Subcutaneous abdominal adipose tissue (tissue), 5 donors: ENCODE data around the gene MACF1.
"Not testable (repeated sequence)": the region's sequence is repeated elsewhere in the genome, so short reads cannot be mapped to it uniquely, and the experiment has no call there.

Experiments used
- H3K27ac ChIP-seq: one replicate; pipeline ENCODE4 v1.7.0; 2013; ENCODE audit warnings: low read depth, mild to moderate bottlenecking, inconsistent platforms, low read length, moderate library complexity
- H3K27me3 ChIP-seq, 5 donors: one replicate each; pipeline ENCODE4 v1.7.0; 2013; ENCODE audit warnings: low read length in 5 of 5, inconsistent platforms in 1 of 5; ENCODE audit not compliant: control insufficient read depth in 5 of 5, insufficient read depth in 4 of 5
- H3K36me3 ChIP-seq, 5 donors: one replicate each; pipeline ENCODE4 v1.7.0; 2013; ENCODE audit warnings: low read length in 5 of 5; ENCODE audit not compliant: control insufficient read depth in 5 of 5, insufficient read depth in 5 of 5
- H3K4me1 ChIP-seq, 5 donors: one replicate each; pipeline ENCODE4 v1.7.0; 2013; ENCODE audit warnings: low read length in 5 of 5, mild to moderate bottlenecking in 3 of 5, moderate library complexity in 1 of 5; ENCODE audit not compliant: control insufficient read depth in 5 of 5, insufficient read depth in 5 of 5
- H3K4me3 ChIP-seq, 5 donors: one replicate each; pipeline ENCODE4 v1.7.0; 2013; ENCODE audit warnings: low read length in 5 of 5, low read depth in 1 of 5
- H3K9ac ChIP-seq, 5 donors: one replicate each; pipeline ENCODE4 v1.7.0; 2013; ENCODE audit warnings: low read length in 5 of 5, mild to moderate bottlenecking in 4 of 5, moderate library complexity in 3 of 5
- H3K9me3 ChIP-seq, 5 donors: one replicate each; pipeline ENCODE4 v1.7.0; 2013; ENCODE audit warnings: low read length in 5 of 5; ENCODE audit not compliant: control insufficient read depth in 5 of 5
- donor health status: healthy.
- donor health status: healthy.
- donor health status: healthy.
- donor health status: healthy.
- donor health status: healthy.

MACF1 gene

DNA sequence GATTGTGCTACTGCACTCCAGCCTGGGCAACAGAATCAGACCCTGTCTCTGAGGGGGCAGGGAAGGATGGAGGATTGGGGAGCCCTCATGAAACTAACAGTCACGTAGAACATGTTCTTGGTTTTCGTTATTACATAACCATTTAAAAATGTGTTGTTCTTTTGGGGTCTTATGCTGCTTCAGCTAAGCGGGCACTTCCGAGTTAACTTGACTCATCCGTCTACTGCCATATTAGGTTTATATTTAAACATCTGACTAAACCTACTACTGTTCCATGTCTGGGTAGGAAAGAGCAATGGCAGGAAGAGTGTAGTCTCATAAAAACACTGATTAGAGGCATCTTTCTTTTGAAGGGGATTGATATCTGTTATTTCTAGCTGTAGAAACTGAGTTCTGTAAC, 227.4 kb downstream of the MACF1 start:
- Histone ChIP-seq H3K27ac (no peak overlapping the region), H3K4me1 (no peaks in the 10 kb centered on the region), H3K9ac (no peak overlapping the region), H3K4me3 (no peak overlapping the region), H3K36me3 (peaks cover 60 to 92% (median 76%) of the 10 kb centered on the region in 5 donors), H3K9me3 (no peaks in the 10 kb centered on the region), H3K27me3 (no peaks in the 10 kb centered on the region)

DNA sequence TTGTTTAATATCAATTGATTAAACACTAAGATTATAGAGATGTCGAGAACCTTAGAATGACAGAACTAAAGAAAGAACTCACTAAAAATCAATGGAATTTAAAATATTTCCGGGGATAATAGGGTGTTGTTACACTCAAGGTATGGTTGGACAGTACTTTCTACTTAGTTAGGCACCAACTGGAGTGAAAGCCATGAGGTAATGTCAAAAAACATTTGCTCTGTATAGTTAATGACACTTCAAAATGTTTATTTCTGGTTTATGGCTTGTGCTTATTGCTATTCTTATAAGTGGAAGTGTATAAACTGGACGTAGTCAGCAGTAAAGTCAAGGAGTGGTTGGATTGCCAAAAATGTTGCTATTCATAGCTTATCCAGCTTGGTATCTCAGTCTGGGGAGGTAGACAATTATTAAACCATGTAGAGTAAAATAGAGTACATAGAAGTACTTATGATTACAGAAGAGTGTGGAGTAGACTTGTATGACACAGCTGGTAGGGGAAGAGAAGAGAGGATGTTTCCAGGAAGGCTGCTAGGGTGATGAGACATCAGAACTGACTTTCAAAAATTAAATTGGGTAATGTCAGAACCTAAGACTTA, 230.4 kb downstream of the MACF1 start:
- Histone ChIP-seq H3K27ac (peak overlapping the region; percentile 32), H3K36me3 (peaks cover 59 to 91% (median 77%) of the 10 kb centered on the region in 5 donors), H3K27me3 (no peaks in the 10 kb centered on the region), H3K4me1 (no peaks in the 10 kb centered on the region), H3K9ac (peak overlapping the region in 1 of 5 donors; percentile 35), H3K9me3 (no peaks in the 10 kb centered on the region), H3K4me3 (no peak overlapping the region)

DNA sequence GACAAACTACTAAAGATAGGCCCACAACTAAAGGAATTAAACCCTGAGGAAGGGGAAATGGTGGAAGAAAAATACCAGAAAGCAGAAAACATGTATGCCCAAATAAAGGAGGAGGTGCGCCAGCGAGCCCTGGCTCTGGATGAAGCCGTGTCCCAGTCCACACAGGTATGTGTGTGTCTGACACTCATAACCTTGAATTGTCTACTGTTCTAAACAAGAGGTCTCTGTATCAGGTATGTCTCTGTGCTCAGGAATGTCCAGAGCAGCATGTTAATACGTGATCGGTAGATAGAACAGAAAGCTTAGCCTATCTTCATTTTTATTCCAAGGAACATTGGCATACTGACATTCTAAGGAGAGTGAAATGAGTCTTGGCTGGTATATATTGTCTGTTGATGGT, 231.1 kb downstream of the MACF1 start:
- Histone ChIP-seq H3K9me3 (no peaks in the 10 kb centered on the region), H3K4me3 (no peak overlapping the region), H3K4me1 (no peaks in the 10 kb centered on the region), H3K27me3 (no peaks in the 10 kb centered on the region), H3K36me3 (peaks cover 56 to 91% (median 78%) of the 10 kb centered on the region in 5 donors), H3K9ac (no peak overlapping the region), H3K27ac (no peak overlapping the region)

DNA sequence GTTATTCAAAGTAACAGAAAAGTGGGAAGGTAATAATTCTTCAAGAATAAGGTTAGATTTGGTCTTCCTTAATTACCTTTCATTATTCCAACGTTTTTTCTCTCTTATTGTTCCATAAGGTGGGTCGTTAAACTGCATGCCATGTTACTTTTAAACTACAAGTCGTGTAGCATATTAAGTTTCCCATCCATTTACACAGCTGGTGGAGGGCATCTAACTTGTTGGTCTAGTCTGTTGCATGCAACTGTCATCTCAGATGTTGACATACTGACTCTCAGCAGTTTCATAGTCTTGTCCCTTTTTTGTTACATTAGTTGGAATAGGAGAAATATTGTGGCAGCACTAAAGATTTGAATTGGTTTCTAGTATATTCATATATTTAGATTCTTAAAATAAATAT, 232.3 kb downstream of the MACF1 start:
- Histone ChIP-seq H3K36me3 (peaks cover 58 to 91% (median 78%) of the 10 kb centered on the region in 5 donors), H3K27ac (no peak overlapping the region)

DNA sequence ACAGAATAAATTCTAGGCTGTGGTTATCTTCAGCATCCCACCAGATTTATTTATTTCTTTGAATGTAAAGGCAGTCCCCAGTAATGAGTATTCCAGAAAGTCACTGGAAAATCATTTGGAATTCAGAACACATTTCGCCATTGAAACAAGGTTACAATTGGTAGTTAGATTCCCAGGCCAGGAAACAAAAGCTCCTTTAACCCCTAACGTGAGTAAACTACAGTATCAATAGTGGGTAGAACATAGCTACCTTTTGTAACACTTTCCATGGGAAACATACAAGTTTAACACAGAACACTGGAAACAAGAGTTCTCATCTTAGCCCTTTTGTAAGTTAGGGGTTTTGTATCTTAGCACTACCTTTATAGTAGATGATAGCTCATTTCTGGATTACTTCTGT, 233.5 kb downstream of the MACF1 start:
- H3K4me3 ChIP-seq: no peak overlapping the region
- H3K9ac ChIP-seq: no peak overlapping the region
- no peaks in the 10 kb centered on the region for H3K9me3 ChIP-seq
- no peaks in the 10 kb centered on the region for H3K4me1 ChIP-seq
- peaks cover 65 to 91% (median 80%) of the 10 kb centered on the region in 5 donors for H3K36me3 ChIP-seq
- H3K27me3 ChIP-seq: no peaks in the 10 kb centered on the region
- no peak overlapping the region for H3K27ac ChIP-seq

More for the DNA sequence above, 232.3 kb downstream of the MACF1 start:
- Histone ChIP-seq H3K4me1 (no peaks in the 10 kb centered on the region), H3K9ac (no peak overlapping the region), H3K27me3 (no peaks in the 10 kb centered on the region), H3K4me3 (no peak overlapping the region), H3K9me3 (no peaks in the 10 kb centered on the region)

DNA sequence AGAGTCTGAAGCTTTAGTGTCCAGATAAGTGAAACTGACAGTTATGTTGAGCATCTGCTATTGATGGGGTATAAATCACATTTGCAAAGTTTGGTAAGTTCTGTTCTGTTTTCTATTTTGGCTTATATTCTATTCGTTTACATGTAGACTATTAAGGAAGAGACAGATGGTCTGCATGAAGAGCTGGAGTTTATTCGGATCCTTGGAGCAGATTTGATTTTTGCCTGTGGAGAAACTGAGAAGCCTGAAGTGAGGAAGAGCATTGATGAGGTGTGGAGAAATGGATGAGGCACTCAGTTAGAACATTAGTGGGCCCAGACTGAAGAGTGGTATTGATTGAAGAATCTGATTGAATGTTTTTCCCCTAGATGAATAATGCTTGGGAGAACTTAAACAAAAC, 236.4 kb downstream of the MACF1 start:
- Histone ChIP-seq H3K36me3 (peaks cover 71 to 95% (median 86%) of the 10 kb centered on the region in 5 donors), H3K9me3 (no peaks in the 10 kb centered on the region), H3K4me3 (no peak overlapping the region), H3K9ac (no peak overlapping the region), H3K27ac (no peak overlapping the region), H3K4me1 (no peaks in the 10 kb centered on the region), H3K27me3 (no peaks in the 10 kb centered on the region)

DNA sequence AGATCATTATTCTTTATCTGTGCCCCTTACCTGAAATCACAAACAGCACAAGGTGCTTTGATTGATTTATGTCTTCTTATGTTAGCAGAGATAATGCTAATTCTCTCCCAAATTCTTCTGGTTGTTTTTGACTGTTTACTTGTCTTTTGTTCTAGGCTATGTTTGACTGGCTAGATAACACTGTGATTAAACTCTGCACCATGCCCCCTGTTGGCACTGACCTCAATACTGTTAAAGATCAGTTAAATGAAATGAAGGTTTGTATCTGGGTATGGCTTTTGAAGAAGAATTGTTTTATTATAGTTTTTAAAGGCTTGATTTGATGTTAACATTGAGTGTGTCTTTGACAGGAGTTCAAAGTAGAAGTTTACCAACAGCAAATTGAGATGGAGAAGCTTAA, 237.3 kb downstream of the MACF1 start:
- peak overlapping the region in 1 of 5 donors; percentile 5 for H3K9ac ChIP-seq
- no peak overlapping the region for H3K4me3 ChIP-seq
- H3K27me3 ChIP-seq: no peaks in the 10 kb centered on the region
- no peaks in the 10 kb centered on the region for H3K9me3 ChIP-seq
- no peak overlapping the region for H3K27ac ChIP-seq
- no peaks in the 10 kb centered on the region for H3K4me1 ChIP-seq
- peaks cover 66 to 91% (median 83%) of the 10 kb centered on the region in 5 donors for H3K36me3 ChIP-seq

DNA sequence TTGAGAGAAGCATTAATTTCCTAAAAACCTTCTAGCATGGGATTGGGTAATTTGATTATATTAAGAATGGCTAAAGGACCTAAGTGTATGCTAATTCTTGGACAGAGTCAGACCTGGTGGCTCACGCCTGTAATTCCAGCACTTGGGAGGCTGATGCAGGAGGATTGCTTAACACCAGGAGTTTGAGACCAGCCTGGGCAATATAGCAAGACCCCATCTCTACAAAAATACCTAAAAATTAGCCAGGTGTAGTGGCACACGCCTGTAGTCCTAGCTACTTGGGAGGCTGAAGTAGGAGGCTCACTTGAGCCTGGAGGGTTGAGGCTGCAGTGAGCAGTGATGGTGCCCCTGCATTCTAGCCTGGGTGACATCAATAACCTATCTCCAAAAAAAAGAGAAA, 241.1 kb downstream of the MACF1 start:
- peaks cover 71 to 90% (median 86%) of the 10 kb centered on the region in 5 donors for H3K36me3 ChIP-seq

DNA sequence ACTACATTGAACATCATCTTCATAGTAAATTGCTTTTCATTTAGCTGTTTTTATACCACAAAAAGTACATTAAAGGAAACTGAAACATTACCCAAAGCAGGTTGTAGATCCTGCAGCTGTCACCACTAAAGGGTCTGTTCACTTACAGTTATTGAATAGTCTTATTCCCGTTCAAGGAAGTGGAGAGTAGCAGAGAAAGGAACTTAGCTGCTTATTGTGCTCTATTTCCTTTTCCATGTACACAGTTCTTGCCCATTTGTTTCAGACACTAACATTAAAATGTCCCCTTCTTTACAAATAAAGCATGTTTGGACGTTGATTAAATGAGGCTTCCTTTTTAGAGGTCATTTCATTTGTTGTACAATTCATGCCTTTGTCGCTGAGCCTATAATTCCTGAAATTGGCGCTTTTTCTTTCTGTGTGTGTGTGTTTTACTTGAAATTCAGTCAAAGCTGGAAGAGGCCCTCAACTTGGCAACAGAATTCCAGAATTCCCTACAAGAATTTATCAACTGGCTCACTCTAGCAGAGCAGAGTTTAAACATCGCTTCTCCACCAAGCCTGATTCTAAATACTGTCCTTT, 242.6 kb downstream of the MACF1 start:
- Histone ChIP-seq H3K4me3 (no peak overlapping the region), H3K4me1 (peaks cover 0 to 15% (median 0%) of the 10 kb centered on the region in 5 donors), H3K36me3 (peaks cover 65 to 89% (median 84%) of the 10 kb centered on the region in 5 donors), H3K27ac (no peak overlapping the region), H3K27me3 (no peaks in the 10 kb centered on the region), H3K9me3 (no peaks in the 10 kb centered on the region), H3K9ac (peak overlapping the region in 1 of 5 donors; percentile 3)

More for the DNA sequence above, 241.1 kb downstream of the MACF1 start:
- Histone ChIP-seq H3K4me3 (no peak overlapping the region), H3K27me3 (no peaks in the 10 kb centered on the region), H3K9me3 (no peaks in the 10 kb centered on the region), H3K27ac (no peak overlapping the region), H3K4me1 (peaks cover 0 to 3% (median 0%) of the 10 kb centered on the region in 5 donors), H3K9ac (no peak overlapping the region)

DNA sequence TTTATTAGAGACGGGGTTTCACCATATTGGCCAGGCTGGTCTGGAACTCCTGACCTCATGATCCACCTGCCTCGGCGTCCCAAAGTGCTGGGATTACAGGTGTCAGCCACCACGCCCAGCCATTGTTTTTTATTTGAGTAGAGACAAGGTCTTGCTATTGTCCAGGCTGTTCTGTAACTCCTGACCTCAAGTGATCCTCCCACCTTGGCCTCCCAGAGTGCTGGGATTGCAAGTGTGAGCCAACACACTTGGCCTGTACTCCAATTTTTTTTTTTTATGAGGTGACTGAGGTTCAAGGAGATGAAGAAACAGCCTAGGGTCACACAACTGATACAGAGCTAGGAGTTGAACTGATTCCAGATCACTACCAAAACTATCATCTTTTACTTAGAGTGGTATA, 245.5 kb downstream of the MACF1 start:
- H3K27me3 ChIP-seq, H3K27ac ChIP-seq, H3K9ac ChIP-seq, H3K9me3 ChIP-seq, H3K4me3 ChIP-seq: not testable (repeated sequence)
- Histone ChIP-seq H3K4me1 (peaks cover 0 to 15% (median 0%) of the 10 kb centered on the region in 5 donors), H3K36me3 (peaks cover 58 to 92% (median 88%) of the 10 kb centered on the region in 5 donors)
